ENCODE results near the gene CRB2. TPM values are rescaled to one million over a fixed set of nuclear protein-coding genes. Genes with fewer than 3 reads are reported as not detected.

The CRB2 gene
- total RNA-seq, 1 experiment from 2014 or later: 3.6 TPM

GRCh38 chr9:123390337-123391135 lies 34.5 kb downstream of the CRB2 start:
- WGBS (ENCODE audit: extremely low coverage, insufficient read length, low lambda C conversion rate): no CpG with 5 or more reads among the region's 23 CpGs
- H3K18ac ChIP-seq (ENCODE audit: insufficient read length, low read depth, low read length): no peak overlapping the region
- no peak for DNase-seq

More at GRCh38 chr9:123390337-123391135, 34.5 kb downstream of the CRB2 start:
- Histone ChIP-seq H4K5ac (ENCODE audit: insufficient read length, low read depth, low read length) (no peak overlapping the region), H2BK12ac (ENCODE audit: insufficient read length, low read depth, low read length) (no peak overlapping the region), H2BK120ac (ENCODE audit: low read depth, low read length, poor library complexity, severe bottlenecking) (no peak overlapping the region), H3K9me3 (ENCODE audit: control insufficient read depth, low read depth, low read length) (no peaks in the 10 kb centered on the region), H3K14ac (ENCODE audit: insufficient read depth, low read length) (no peak overlapping the region), H3K4me2 (ENCODE audit: insufficient read depth, insufficient read length, low read length) (no peak overlapping the region), H3K79me1 (ENCODE audit: insufficient read depth, low read depth, low read length, poor library complexity, severe bottlenecking) (no peaks in the 10 kb centered on the region), H4K8ac (replicated peaks; ENCODE audit: insufficient read length, low read depth, low read length) (no peak overlapping the region), H2AK5ac (ENCODE audit: insufficient read length, low read length) (no peak overlapping the region), H3K79me2 (ENCODE audit: insufficient read depth, low read length) (no peaks in the 10 kb centered on the region), H3T11ph (ENCODE audit: low read length) (no peak overlapping the region), H4K91ac (ENCODE audit: insufficient read length, low read depth, low read length) (no peak overlapping the region), H3K9ac (ENCODE audit: extremely low read depth, insufficient read length, low read length) (no peak overlapping the region), H3K23ac (ENCODE audit: insufficient read length, low read depth, low read length) (no peak overlapping the region), H3K4me1 (ENCODE audit: insufficient read depth, low read length) (no peaks in the 10 kb centered on the region), H2BK5ac (ENCODE audit: insufficient read length, low read length) (no peak overlapping the region), H2BK20ac (ENCODE audit: low read depth, low read length, poor library complexity, severe bottlenecking) (no peak overlapping the region), H3K27me3 (ENCODE audit: insufficient read depth, low read length) (no peaks in the 10 kb centered on the region), H2AFZ (ENCODE audit: low read length) (no peak overlapping the region), H4K20me1 (ENCODE audit: control insufficient read depth, insufficient read depth, insufficient read length) (no peaks in the 10 kb centered on the region), H3K27ac (ENCODE audit: insufficient read length, low read depth, low read length) (no peak overlapping the region), H3K56ac (ENCODE audit: insufficient read length, low read depth, low read length) (no peak overlapping the region), H3K4ac (ENCODE audit: low read depth, low read length) (no peak overlapping the region), H2BK15ac (ENCODE audit: low read depth, low read length) (no peak overlapping the region), H3K23me2 (ENCODE audit: insufficient read length, low read depth, low read length, poor library complexity, severe bottlenecking) (no peaks in the 10 kb centered on the region)
- Mint-ChIP-seq H3K27ac (peak overlapping the region in 1 of 3 experiments; percentile 41; a peak in 1 of 7 replicates), H3K4me3 (no peak overlapping the region), H3K9me3 (peaks cover 2 to 8% of the 10 kb centered on the region in 2 experiments; a peak in 3 of 5 replicates), H3K27me3 (ENCODE audit: low read depth) (peaks cover 11% of the 10 kb centered on the region), H3K36me3 (ENCODE audit: insufficient read depth in 1 of 3, low read depth in 3 of 3) (no peaks in the 10 kb centered on the region; a peak in 1 of 7 replicates), H3K4me1 (peaks cover 9 to 30% of the 10 kb centered on the region in 2 experiments; a peak in 3 of 4 replicates)
- no peak for TF ChIP-seq CTCF (conservative IDR thresholded peaks at IDR 0.05)

All from H9 (cell line).